ENCODE results near the gene CELSR3.

CELSR3 gene

GRCh38 chr3:48637305-48637704, 25.4 kb downstream of the CELSR3 start:
- Histone ChIP-seq H3K4me3 (no peak overlapping the region), H3K27ac (no peak overlapping the region)

GRCh38 chr3:48636149-48636655, 26.5 kb downstream of the CELSR3 start:
- H3K27ac ChIP-seq: peak overlapping the region in 20 of 21 experiments; percentile 21 to 91 (median 74)
- H3K4me3 ChIP-seq: peak overlapping the region; percentile 62 to 95 (median 72)

- H3K27ac ChIP-seq: peak within 1 kb of the TSS; percentile 23 to 91 (median 74)
- H3K4me3 ChIP-seq: peak within 1 kb of the TSS; percentile 62 to 95 (median 72)
These were observed 27.3 kb downstream of the CELSR3 start, which contains the start of gene SLC26A6 for GRCh38 chr3:48635222-48636021. TSS of gene SLC26A6 (minus strand) at chr3:48635461. CDS start at chr3:48635393, 68 bp downstream.

GRCh38 chr3:48634661-48635221, 27.9 kb downstream of the CELSR3 start:
- Histone ChIP-seq H3K4me3 (peak overlapping the region; percentile 62 to 95 (median 72)), H3K27ac (peak overlapping the region; percentile 20 to 91 (median 73))

GRCh38 chr3:48633743-48634142, 28.9 kb downstream of the CELSR3 start:
- Histone ChIP-seq H3K4me3 (no peak overlapping the region), H3K27ac (no peak overlapping the region)

- H3K27ac ChIP-seq: no peak overlapping the region
- no peak overlapping the region for H3K4me3 ChIP-seq
These were observed 29.4 kb downstream of the CELSR3 start for GRCh38 chr3:48633256-48633655.

- Histone ChIP-seq H3K27ac (no peak overlapping the region), H3K4me3 (no peak overlapping the region)
These were observed 30.9 kb downstream of the CELSR3 start for GRCh38 chr3:48631516-48632448.

GRCh38 chr3:48630833-48631232, 31.9 kb downstream of the CELSR3 start:
- no peak overlapping the region for H3K27ac ChIP-seq
- H3K4me3 ChIP-seq: no peak overlapping the region

GRCh38 chr3:48630407-48630806, 32.3 kb downstream of the CELSR3 start:
- Histone ChIP-seq H3K4me3 (no peak overlapping the region), H3K27ac (no peak overlapping the region)

- no peak overlapping the region for H3K27ac ChIP-seq
- no peak overlapping the region for H3K4me3 ChIP-seq
These were observed 32.8 kb downstream of the CELSR3 start for GRCh38 chr3:48629894-48630293.

- no peak overlapping the region for H3K27ac ChIP-seq
- no peak overlapping the region for H3K4me3 ChIP-seq
These were observed 34.2 kb downstream of the CELSR3 start for GRCh38 chr3:48628277-48629017.

GRCh38 chr3:48625600-48625999, 37.1 kb downstream of the CELSR3 start:
- H3K27ac ChIP-seq: no peak overlapping the region
- no peak overlapping the region for H3K4me3 ChIP-seq

GRCh38 chr3:48624767-48625166, 37.9 kb downstream of the CELSR3 start:
- H3K27ac ChIP-seq: no peak overlapping the region
- H3K4me3 ChIP-seq: no peak overlapping the region

GRCh38 chr3:48623851-48624547, 38.7 kb downstream of the CELSR3 start:
- H3K4me3 ChIP-seq: no peak overlapping the region
- no peak overlapping the region for H3K27ac ChIP-seq

GRCh38 chr3:48621461-48621869, 41.2 kb downstream of the CELSR3 start, which contains the start of gene TMEM89:
TSS of gene TMEM89 (minus strand) at chr3:48621769. CDS start at chr3:48621756, 13 bp downstream.
- H3K4me3 ChIP-seq: no peak within 1 kb of the TSS
- no peak within 1 kb of the TSS for H3K27ac ChIP-seq

GRCh38 chr3:48619541-48620524, 42.9 kb downstream of the CELSR3 start:
- Histone ChIP-seq H3K4me3 (no peak overlapping the region), H3K27ac (no peak overlapping the region)

GRCh38 chr3:48617559-48617958, 45.1 kb downstream of the CELSR3 start:
- no peak overlapping the region for H3K4me3 ChIP-seq
- no peak overlapping the region for H3K27ac ChIP-seq
